Peyer's patch (tissue), 4 donors: ENCODE data around the gene TEX29.

Experiments
- CTCF ChIP-seq, 6 experiments: fragments of 450-650 bp in 4 of 6; fragments of 200-600 bp in 2 of 6; sonication (generic) in 1 of 6; IDR thresholded peaks; one replicate each; pipeline ENCODE4 v1.5.1; 2017 to 2019; ENCODE audit warnings: antibody characterized with exemption in 6 of 6, mild to moderate bottlenecking in 3 of 6, moderate library complexity in 1 of 6
- POLR2A ChIP-seq, 2 donors: fragments of 450-650 bp; IDR thresholded peaks; one replicate each; pipeline ENCODE4 v1.5.1; 2017; ENCODE audit warnings: antibody characterized with exemption in 2 of 2, mild to moderate bottlenecking in 2 of 2, moderate library complexity in 2 of 2

- TF ChIP-seq CTCF (IDR thresholded peaks at IDR 0.05) (no peak), POLR2A (IDR thresholded peaks at IDR 0.05) (no peak)
Measured at GRCh38 chr13:111361873-111362648, 41.6 kb downstream of the TEX29 start.
